T-helper 9 cell (primary cell): Measurements from ENCODE around the gene CLDN5.
A peak's percentile ranks its signal among the peaks of the same experiment; 100 is the strongest.

Experiments used
- DNase-seq: peaks from one replicate; pipeline ENCODE4 v3.0.0-alpha.2; 2020

Gene CLDN5

GRCh38 chr22:19478901-19479354 lies 45.3 kb downstream of the CLDN5 start, which contains the start of gene UFD1:
UFD1 (minus strand) TSS chr22:19479193; CDS start chr22:19479085, 108 bp downstream.
- DNase-seq, result peak; percentile 72

GRCh38 chr22:19478045-19478900 lies 45.9 kb downstream of the CLDN5 start:
- DNase-seq, result peak; percentile 1

GRCh38 chr22:19477321-19478044 lies 46.7 kb downstream of the CLDN5 start:
- DNase-seq, result no peak

- no peak for DNase-seq
These were observed 48.2 kb downstream of the CLDN5 start for GRCh38 chr22:19476023-19476422.

- DNase-seq, result no peak
These were observed 50.6 kb downstream of the CLDN5 start for GRCh38 chr22:19473578-19473977.
